Glutamatergic neuron (in vitro differentiated cells): ENCODE data around the gene ZNF526. TPM values are rescaled to one million over a fixed set of nuclear protein-coding genes. Genes with fewer than 3 reads are reported as not detected.

Experiments
- DNase-seq: peaks from one replicate; pipeline ENCODE4 v3.0.0; 2022
- H3K27ac Mint-ChIP-seq: one replicate; pipeline ENCODE4 v1.8.0; 2020; ENCODE audit warnings: mild to moderate bottlenecking, mixed read lengths, inconsistent platforms; ENCODE audit not compliant: unreplicated experiment
- H3K27me3 Mint-ChIP-seq: one replicate; pipeline ENCODE4 v1.8.0; 2020; ENCODE audit warnings: mild to moderate bottlenecking, moderate library complexity, mixed read lengths, inconsistent platforms; ENCODE audit not compliant: unreplicated experiment
- H3K36me3 Mint-ChIP-seq: one replicate; pipeline ENCODE4 v1.8.0; 2020; ENCODE audit warnings: mild to moderate bottlenecking, mixed read lengths, inconsistent platforms; ENCODE audit not compliant: unreplicated experiment
- H3K4me1 Mint-ChIP-seq: one replicate; pipeline ENCODE4 v1.8.0; 2020; ENCODE audit warnings: mild to moderate bottlenecking, low read depth, mixed read lengths, inconsistent platforms; ENCODE audit not compliant: unreplicated experiment
- H3K4me3 Mint-ChIP-seq: one replicate; pipeline ENCODE4 v1.8.0; 2020; ENCODE audit warnings: mild to moderate bottlenecking, mixed read lengths, inconsistent platforms; ENCODE audit not compliant: unreplicated experiment
- H3K9me3 Mint-ChIP-seq: one replicate; pipeline ENCODE4 v1.8.0; 2020; ENCODE audit warnings: mild to moderate bottlenecking, moderate library complexity, mixed read lengths, inconsistent platforms; ENCODE audit not compliant: unreplicated experiment
- CTCF ChIP-seq: fragments of 200-600 bp; sonication (generic); IDR thresholded peaks from one replicate; pipeline ENCODE4 v1.5.0; 2021; ENCODE audit not compliant: partially characterized antibody, unreplicated experiment
- total RNA-seq: library from RNA; stranded (reverse); fragmentation: NEBNext Ultra II Directional; extraction: Animal tissue kit (Norgen Biotek cat#: 25700); gene quantifications from one replicate; pipeline ENCODE4 v1.2.1, GENCODE V29; 2021; ENCODE audit not compliant: unreplicated experiment

ZNF526 gene
- total RNA-seq, 1 donor from 2014 or later, result 12.0 TPM

- H3K4me1 Mint-ChIP-seq, result peaks cover 8% of the 10 kb centered on the region
- no peak for TF ChIP-seq CTCF
- no peak overlapping the region for H3K27ac Mint-ChIP-seq
- H3K27me3 Mint-ChIP-seq, result peaks cover 7% of the 10 kb centered on the region
- DNase-seq, result no peak
- H3K36me3 Mint-ChIP-seq, result peaks cover 6% of the 10 kb centered on the region
- peaks cover 3% of the 10 kb centered on the region for H3K9me3 Mint-ChIP-seq
- no peak overlapping the region for H3K4me3 Mint-ChIP-seq
Measured at GRCh38 chr19:42224940-42225717, 5.0 kb downstream of the ZNF526 start.

GRCh38 chr19:42225718-42226292, 5.7 kb downstream of the ZNF526 start:
- peaks cover 6% of the 10 kb centered on the region for H3K36me3 Mint-ChIP-seq
- no peak for DNase-seq
- H3K9me3 Mint-ChIP-seq, result peaks cover 2% of the 10 kb centered on the region
- peaks cover 3% of the 10 kb centered on the region for H3K27me3 Mint-ChIP-seq
- no peak overlapping the region for H3K4me3 Mint-ChIP-seq
- no peak for TF ChIP-seq CTCF
- H3K4me1 Mint-ChIP-seq, result peaks cover 6% of the 10 kb centered on the region
- no peak overlapping the region for H3K27ac Mint-ChIP-seq

GRCh38 chr19:42226886-42227285, 6.8 kb downstream of the ZNF526 start:
- no peak overlapping the region for H3K27ac Mint-ChIP-seq
- peaks cover 3% of the 10 kb centered on the region for H3K27me3 Mint-ChIP-seq
- H3K4me1 Mint-ChIP-seq, result peaks cover 4% of the 10 kb centered on the region
- peaks cover 6% of the 10 kb centered on the region for H3K36me3 Mint-ChIP-seq
- H3K9me3 Mint-ChIP-seq, result peaks cover 2% of the 10 kb centered on the region
- TF ChIP-seq CTCF, result no peak
- DNase-seq, result no peak
- H3K4me3 Mint-ChIP-seq, result no peak overlapping the region

GRCh38 chr19:42228641-42229040, 8.5 kb downstream of the ZNF526 start:
- Mint-ChIP-seq H3K36me3 (peaks cover 6% of the 10 kb centered on the region), H3K27me3 (peaks cover 5% of the 10 kb centered on the region), H3K4me1 (peaks cover 7% of the 10 kb centered on the region), H3K4me3 (no peak overlapping the region), H3K9me3 (peaks cover 3% of the 10 kb centered on the region), H3K27ac (no peak overlapping the region)
- DNase-seq, result no peak
- TF ChIP-seq CTCF, result no peak

- Mint-ChIP-seq H3K36me3 (peaks cover 6% of the 10 kb centered on the region), H3K4me1 (peaks cover 10% of the 10 kb centered on the region), H3K27ac (peak overlapping the region; percentile 77)
Measured at GRCh38 chr19:42229301-42229854, 9.3 kb downstream of the ZNF526 start.

More at GRCh38 chr19:42229301-42229854, 9.3 kb downstream of the ZNF526 start:
- DNase-seq, result no peak
- peaks cover 3% of the 10 kb centered on the region for H3K9me3 Mint-ChIP-seq
- no peak overlapping the region for H3K4me3 Mint-ChIP-seq
- peaks cover 5% of the 10 kb centered on the region for H3K27me3 Mint-ChIP-seq
- TF ChIP-seq CTCF, result no peak
